ENCODE measurements around the gene HCN2.

The HCN2 gene

DNA sequence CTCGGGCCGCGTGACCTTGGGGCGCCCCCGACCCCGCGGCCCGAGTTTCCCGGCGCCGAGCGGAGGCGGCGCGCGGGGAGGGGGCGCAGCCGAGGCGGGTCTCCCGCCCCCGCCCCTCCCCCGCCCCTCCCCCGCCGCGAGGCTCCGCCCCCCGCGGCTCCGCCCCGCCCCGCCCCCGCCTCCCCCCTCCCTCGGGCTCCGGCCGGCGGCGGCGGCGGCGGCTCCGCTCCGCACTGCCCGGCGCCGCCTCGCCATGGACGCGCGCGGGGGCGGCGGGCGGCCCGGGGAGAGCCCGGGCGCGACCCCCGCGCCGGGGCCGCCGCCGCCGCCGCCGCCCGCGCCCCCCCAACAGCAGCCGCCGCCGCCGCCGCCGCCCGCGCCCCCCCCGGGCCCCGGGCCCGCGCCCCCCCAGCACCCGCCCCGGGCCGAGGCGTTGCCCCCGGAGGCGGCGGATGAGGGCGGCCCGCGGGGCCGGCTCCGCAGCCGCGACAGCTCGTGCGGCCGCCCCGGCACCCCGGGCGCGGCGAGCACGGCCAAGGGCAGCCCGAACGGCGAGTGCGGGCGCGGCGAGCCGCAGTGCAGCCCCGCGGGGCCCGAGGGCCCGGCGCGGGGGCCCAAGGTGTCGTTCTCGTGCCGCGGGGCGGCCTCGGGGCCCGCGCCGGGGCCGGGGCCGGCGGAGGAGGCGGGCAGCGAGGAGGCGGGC, at the start of gene HCN2:
HCN2 (plus strand) TSS at position 189 of the 703 bp plus-strand sequence; CDS start at position 254, 65 bp downstream.
- DNase-seq (ENCODE audit: low read depth): no peak

DNA sequence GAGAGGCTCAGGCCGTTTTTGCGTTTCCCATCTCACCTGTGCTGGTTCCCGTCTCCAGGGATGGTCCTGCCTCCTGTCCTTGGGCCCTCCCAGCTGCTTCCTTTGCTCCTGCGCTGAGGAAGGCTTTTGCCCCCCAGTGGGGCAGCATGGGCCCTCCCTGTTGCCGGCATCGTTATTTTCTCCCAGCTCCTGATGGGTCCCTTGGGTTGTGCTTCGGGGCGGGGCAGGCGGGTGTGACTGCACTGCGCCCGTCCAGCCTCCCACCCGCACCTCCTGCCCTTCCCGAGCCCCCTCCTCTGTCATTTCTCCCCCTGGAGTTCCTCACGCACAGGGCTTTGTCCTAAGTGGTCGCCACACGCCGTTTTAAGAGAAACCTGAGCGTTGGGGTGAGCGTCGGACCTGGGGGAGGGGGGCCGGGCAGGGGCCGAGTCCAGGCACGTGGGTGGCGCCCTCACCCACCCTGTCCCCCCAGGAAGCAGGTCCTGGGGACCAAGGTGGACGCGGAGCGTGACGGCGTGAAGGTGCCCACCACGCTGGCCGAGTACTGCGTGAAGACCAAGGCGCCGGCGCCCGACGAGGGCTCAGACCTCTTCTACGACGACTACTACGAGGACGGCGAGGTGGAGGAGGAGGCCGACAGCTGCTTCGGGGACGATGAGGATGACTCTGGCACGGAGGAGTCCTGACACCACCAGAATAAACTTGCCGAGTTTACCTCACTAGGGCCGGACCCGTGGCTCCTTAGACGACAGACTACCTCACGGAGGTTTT, 48.6 kb upstream of the HCN2 start:
- no peak for DNase-seq (ENCODE audit: low read depth)

DNA sequence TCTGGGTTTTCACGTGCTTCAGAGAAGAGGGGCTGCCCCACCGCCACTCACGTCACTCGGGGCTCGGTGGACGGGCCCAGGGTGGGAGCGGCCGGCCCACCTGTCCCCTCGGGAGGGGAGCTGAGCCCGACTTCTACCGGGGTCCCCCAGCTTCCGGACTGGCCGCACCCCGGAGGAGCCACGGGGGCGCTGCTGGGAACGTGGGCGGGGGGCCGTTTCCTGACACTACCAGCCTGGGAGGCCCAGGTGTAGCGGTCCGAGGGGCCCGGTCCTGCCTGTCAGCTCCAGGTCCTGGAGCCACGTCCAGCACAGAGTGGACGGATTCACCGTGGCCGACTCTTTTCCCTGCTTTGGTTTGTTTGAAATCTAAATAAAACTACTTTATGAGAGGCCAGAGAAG, 48.0 kb upstream of the HCN2 start:
- DNase-seq (ENCODE audit: low read depth): no peak

DNA sequence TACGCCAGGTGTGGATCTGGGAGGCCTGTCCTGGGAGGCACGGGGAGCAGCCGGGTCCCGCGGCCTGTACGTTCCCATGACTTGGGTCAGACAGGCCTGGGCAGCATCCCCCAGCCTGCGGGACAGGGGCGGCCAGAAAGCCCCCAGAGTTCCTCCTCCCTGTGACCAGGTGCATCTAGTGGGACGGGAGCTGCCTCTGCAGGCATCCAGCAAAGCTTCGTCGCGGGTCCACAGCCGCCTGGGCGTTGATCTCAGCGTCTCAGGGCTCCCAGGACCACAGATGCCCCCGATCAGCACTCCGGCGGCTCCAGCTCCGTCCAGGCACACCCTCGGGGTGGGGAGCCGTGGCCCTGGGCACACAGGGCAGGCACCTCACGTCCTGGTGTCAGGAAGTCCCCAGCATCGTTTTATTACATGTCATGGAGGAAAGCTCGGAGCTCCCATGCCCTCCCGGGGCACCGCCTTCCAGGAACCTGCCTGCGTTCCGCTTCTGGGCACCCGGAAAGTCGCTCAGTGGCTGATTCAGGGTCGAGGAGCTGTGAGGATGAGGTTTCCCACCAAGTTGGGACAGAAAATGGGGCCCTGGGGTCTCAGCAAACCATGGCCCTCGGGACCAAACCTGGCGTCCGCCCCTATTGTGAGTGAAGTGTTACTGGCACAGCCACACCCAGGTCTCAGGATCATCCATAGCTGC, 47.4 kb upstream of the HCN2 start:
- DNase-seq (ENCODE audit: low read depth): no peak

DNA sequence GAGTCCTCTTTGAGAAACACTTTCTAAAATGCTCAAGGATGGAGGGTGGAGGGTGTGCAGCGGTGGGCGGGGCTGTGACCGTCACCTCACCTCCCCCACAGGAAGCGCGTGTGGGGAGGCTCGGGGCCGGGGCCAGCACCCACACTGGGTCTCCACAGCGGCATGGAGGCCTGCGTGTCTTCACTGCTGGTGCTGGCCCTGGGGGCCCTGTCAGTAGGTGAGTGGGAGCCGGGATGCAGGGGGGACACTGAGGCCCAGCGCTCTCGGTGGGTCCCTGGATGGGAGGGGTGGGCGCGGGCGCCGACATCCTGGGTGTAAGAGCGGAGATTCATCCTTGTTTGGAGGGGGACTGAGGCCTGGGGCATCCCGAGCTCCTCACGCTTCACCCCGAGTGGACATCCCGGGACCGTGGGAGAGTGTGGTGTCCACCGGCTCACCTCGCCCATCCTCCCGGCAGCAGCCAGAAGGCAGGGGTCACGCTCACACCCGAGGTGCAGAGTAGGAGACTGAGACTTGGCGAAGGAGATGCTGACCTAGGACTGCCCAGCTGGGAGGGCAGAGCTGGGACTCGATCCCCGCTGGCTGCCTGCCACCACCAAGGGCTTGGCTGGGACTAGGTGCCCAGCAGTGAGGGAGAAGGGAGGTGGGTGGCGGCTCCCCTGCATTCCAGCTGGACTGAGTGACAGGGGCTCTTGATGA, 45.6 kb upstream of the HCN2 start, which contains the start of gene GZMM:
GZMM (plus strand) TSS at position 144 of the 699 bp plus-strand sequence; CDS start at position 163, 19 bp downstream.
- DNase-seq (ENCODE audit: low read depth): peak; percentile 53

DNA sequence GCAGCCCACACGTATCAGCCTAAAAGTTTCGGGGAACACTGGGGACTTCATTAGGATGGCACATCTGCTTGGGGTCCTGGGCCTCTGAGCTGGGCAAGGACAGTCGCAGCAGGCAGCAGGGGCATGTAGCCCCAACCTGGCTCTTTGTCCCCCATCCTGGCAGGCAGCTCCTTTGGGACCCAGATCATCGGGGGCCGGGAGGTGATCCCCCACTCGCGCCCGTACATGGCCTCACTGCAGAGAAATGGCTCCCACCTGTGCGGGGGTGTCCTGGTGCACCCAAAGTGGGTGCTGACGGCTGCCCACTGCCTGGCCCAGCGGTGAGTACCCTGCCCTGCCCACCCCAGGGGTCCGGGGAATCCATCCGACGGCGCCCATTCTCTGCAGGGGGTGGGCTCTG, 42.6 kb upstream of the HCN2 start:
- DNase-seq (ENCODE audit: low read depth): no peak

DNA sequence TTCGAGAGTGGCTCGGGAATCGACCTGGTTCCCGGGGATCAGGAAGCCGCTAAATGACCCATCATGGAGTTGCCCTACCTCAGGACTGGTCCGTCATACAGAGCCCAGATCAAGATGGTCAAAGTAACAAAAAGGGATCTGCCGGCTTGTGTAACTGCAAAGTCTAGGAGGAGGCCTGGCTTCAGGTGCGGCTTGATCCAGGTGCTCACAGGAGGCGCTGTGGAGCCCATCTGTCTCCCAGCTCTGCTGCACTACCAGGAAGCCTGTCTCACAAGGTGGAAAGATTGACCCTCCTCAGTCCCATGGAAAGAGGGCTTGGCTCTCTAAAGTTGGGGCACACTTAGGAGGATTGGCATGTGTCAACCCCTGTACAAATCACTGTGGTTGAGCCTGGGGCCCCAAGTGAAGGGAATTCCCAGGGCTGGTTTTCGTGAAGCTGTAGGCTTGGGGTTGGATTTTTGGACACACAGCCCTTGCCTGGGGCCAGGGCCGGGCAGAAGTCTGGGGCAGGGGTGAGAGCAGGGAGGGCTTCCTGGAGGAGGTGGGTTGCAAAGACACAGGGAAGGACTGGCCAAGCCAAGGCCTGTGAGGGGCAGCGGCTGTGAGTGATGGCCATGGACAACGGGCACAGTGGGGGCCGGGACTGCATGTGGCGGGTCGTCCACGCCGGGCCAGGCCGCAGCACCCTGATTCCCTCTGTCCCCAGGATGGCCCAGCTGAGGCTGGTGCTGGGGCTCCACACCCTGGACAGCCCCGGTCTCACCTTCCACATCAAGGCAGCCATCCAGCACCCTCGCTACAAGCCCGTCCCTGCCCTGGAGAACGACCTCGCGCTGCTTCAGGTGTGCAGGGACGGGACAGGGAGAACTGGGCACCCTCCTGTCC, 41.6 kb upstream of the HCN2 start:
- no peak for DNase-seq (ENCODE audit: low read depth)

DNA sequence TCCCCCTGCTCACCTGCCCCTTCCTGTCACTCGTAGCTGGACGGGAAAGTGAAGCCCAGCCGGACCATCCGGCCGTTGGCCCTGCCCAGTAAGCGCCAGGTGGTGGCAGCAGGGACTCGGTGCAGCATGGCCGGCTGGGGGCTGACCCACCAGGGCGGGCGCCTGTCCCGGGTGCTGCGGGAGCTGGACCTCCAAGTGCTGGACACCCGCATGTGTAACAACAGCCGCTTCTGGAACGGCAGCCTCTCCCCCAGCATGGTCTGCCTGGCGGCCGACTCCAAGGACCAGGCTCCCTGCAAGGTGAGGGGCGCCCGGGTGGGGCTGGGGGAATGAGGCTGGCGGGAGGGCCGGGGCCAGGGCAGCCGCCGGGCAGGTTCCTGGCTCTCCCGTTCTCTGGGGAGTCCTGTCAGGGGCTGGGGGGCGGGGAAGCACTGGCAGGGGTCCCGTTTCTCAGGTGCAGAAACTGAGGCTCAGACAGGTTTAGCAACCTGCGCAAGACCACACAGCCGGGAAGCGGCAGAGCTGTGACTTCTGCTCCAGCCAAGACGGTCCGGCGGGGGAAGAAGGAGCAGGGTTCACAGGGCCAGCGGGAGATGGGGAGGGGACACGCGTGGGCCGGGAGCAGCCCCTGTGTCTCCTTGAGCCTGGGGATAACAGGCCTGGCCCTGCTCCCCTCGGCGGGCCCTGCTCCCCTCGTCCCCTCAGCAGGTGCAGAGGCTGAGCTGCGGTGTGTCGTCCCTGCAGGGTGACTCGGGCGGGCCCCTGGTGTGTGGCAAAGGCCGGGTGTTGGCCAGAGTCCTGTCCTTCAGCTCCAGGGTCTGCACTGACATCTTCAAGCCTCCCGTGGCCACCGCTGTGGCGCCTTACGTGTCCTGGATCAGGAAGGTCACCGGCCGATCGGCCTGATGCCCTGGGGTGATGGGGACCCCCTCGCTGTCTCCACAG, 40.5 kb upstream of the HCN2 start:
- no peak for DNase-seq (ENCODE audit: low read depth)

DNA sequence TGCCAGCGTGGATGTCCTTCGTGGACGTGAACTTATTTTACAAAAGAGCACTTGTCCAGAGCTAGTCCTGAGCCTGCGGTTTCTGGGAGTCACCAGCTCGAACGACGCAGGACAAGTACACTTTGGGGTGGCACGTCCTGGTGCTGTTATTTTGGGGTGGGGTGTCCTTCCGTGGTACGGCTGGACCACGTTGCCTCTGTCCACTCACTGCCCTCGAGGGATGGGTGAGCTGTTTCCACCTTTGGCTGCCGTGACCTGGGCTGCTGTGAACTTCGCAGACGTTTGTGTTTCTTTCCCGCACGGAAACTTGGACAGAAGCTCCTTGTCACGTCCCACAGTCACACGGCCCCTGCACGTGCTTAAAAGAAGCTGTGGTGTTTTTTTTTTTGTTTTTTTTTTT, 34.9 kb upstream of the HCN2 start:
- DNase-seq (ENCODE audit: low read depth): no peak

DNA sequence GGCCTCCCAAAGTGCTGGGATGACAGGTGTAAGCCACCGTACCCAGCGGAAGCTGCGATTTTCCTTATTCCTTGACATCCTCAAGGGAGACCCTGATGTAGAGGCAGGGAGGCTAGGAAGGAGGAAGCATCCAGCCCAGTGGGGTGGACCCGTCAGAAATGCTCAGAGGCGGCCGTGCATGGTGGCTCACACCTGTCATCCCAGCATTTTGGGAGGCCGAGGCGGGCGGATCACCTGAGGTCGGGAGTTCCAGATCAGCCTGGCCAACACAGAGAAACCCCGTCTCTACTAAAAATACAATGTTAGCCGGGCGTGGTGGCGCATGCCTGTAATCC, 34.2 kb upstream of the HCN2 start:
- DNase-seq (ENCODE audit: low read depth): no peak

DNA sequence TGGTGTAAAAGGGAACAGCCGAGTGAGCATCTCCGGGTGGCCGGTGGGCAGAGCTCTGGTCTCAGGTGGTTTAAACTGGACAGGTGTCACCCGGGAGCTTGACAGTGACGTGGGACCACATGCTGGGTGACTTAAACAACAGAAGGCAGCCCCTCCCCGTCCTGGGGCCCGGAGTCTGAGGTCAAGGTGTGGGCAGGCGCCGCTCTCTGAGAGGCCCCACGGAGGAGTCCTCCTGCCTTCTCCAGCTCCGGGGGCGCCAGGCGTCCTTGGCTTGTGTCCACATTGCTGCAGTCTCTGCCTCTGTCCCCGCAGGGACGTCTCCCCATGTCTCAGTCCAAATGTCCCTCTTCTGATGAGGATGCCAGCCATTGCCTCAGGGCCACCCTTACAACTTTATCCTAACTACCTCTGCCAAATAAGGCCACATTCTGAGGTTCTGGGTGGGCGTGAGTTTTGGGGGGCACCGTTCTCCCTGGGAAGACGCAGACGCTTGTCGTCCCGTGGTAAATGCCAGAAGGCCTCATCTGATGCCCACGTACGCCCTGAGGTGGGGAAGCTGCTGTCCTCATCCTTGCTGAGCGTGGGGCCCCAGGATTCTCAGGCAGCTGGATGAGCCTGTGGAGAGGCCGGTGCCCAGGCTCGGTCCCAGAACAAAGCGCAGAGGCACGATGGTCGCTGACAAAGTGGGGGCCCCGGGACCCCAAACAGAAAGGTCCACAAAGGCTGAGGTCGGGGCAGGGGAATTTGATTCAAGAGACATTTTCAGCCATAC, 32.9 kb upstream of the HCN2 start:
- DNase-seq (ENCODE audit: low read depth): no peak

DNA sequence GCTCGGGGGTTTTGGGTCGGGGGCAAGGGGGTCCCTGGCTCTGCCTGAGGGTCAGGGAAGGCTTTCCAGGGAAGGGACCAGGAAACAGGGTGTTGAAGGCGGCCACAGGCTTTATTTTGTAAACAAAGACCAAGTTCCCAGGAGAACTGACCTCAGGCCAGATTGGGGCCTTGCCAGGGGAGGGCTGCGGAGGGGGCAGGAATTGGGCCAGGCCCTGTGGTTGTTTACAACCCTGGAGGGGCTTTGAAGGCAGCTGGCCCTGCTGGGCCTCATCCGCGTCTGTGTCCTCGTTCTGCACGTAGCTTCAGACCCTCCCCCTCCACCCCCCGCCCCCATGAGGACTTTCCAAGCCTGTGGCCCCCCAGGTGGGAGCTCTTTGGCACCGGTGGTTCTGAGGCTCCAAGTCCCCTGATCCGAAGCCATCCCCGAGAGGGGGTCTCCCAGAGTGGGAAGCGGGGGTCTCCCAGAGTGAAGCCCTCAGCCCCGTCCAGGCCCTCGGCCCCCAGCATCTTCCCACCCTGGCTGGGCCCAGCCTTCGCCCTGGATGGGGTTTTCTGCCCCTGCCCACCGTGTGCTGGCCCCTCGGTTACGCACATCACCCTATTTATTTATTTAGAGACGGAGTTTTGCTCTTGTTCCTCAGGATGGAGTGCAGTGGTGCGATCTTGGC, 30.8 kb upstream of the HCN2 start:
- DNase-seq (ENCODE audit: low read depth): no peak

DNA sequence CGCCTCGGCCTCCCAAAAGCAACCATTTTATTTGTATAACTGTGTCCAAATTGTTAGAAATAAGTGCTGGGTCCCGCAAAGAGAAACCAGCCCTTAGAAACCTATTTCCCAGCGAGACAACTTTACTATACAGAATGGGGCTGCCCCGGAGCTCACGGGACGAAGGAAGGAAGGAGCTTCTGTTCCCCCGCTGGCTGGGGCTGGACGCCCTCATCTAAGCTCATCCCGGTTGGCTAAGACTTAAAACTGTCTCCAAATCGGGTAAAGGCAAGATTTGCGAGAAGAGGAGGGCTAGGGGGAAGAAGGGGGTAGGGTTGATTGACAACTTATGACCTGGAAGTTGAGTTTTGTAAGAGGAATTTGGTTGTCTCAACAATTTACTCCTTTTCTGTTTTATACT, 29.6 kb upstream of the HCN2 start:
- no peak for DNase-seq (ENCODE audit: low read depth)

DNA sequence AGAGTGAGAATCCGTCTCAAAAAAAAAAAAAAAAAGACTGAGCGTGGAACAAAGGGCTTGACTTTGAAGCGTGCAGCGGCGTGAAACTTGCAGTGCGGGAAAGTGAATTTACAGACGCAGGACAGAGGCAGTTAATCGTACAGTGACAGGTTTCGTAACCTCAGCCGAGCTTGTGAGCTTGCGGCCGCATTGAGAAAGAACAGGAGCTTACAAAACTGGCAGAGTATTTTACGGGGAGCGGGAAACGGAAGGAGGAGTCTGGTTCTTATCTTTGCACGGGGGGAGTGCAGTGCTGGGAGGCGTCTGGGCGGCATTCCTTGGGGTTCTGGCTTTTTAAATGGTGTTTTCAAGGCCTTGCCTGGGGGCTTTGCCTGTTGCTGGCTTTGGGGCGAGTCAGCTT, 23.3 kb upstream of the HCN2 start:
- DNase-seq (ENCODE audit: low read depth): no peak

DNA sequence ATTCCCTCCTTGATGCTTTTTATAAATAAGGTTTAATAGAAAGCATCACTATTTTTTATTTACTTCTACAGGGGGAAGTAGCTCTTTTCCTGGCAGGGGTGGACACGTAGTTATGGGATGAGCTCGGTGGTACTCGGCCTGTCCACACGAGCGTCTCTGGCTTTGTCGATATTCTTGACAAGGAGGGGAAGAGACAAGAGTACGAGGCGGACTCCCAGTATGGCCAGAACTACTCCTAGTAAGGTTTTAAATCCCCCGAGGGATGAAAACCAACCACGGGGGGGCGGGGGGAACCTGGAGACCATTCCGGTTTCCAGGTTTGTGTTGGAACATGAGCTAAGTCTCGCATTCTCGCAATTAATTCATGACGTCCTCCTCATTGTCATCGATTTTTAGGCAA, 22.8 kb upstream of the HCN2 start:
- DNase-seq (ENCODE audit: low read depth): no peak

DNA sequence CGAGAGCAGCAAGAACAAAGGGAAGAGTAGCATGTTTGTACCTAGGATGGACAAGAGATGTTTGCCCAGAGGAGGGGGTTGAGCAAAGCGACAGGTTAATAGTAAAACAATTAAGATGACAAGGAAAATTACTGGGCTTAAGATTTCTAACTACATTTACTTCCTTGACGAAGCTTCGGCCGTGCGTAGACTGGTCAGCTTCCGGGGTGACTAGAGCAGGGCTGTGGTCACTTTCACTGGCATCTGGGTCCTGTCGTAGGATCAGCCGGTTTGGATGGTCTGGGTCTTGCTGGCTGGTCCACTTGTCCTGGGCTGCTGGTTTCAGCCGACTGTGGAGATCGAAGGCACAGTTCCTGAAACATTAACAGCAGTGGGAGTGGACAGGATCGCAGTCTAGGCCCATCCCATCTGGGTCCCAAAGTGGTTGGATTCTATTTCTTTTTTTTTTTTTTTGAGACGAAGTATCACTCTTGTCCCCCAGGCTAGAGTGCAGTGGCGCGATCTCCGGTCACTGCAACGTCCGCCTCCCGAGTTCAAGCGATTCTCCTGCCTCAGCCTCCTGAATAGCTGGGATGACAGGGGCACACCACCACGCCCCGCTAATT, 22.3 kb upstream of the HCN2 start:
- DNase-seq (ENCODE audit: low read depth): no peak

DNA sequence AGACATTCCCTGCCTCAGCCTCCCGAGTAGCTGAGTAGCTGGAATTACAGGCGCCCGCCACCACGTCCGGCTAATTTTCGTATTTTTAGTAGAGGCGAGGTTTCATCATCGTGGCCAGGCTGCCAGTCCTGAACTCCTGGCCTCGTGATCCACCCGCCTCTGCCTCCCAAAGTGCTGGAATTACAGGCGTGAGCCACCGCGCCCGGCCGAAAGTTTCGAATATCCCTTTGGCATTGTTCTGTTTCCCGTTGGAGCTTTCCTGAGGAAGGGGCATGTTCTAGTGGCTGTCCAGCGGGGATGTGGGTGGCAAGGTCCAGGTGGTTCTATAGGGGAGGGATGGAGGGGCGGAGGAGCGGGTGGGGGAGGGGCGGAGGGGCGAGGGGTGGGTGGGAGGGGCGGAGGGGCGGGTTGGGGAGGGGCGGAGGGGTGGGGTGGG, 19.4 kb upstream of the HCN2 start:
- DNase-seq (ENCODE audit: low read depth): no peak

DNA sequence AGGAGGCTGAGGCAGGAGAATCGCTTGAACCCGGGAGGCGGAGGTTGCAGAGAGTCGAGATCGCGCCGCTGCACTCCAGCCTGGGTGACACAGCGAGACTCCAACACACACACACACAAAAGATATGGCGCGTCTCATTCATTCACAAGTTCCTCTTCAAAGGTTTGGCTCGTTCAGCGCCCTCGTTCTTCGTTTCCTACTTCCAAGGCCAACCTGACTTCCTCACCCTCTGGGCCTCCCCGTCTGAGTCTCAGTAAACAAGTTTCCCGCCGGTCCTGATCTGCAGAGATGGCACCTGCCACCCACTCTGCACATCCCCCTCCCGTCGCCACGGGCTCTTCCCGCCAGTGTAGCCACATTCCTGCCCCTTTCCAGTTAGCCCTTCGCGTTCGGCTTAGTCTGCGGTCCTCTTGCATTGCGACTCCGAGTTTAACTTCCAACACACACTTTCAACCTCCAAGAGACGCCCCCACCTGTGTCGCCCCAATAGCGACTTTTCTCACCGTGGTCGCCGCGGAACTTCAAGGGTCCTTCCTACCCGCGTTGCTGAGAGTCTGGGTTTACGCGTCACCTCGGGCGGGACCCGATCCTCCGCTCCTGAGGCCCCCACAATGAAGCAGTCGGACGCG, 18.6 kb upstream of the HCN2 start:
- peak; percentile 30 for DNase-seq (ENCODE audit: low read depth)
